T-helper 1 cell treated with Interleukin-12 subunit alpha and Interleukin-12 subunit beta and Interleukin-4 antibody, amounts not matched to agents 30 μg/mL and 1 μg/mL, for 36 hours (primary cell): ENCODE data around the gene FTH1.
A peak's percentile ranks its signal among the peaks of the same experiment; 100 is the strongest.
"Not testable (repeated sequence)": the region's sequence is repeated elsewhere in the genome, so short reads cannot be mapped to it uniquely, and the experiment has no call there.

ENCODE experiments used
- H3K27ac Mint-ChIP-seq: one replicate; pipeline ENCODE4 v1.8.0; 2021; ENCODE audit warnings: mild to moderate bottlenecking, mixed read lengths
- H3K27me3 Mint-ChIP-seq: one replicate; pipeline ENCODE4 v1.8.0; 2021; ENCODE audit warnings: low read depth, mixed read lengths
- H3K36me3 Mint-ChIP-seq: one replicate; pipeline ENCODE4 v1.8.0; 2021; ENCODE audit warnings: low read depth, mixed read lengths
- H3K4me1 Mint-ChIP-seq: one replicate; pipeline ENCODE4 v1.8.0; 2021; ENCODE audit warnings: low read depth, mixed read lengths
- H3K4me3 Mint-ChIP-seq: one replicate; pipeline ENCODE4 v1.8.0; 2021; ENCODE audit warnings: mild to moderate bottlenecking, moderate library complexity, mixed read lengths
- H3K9me3 Mint-ChIP-seq: one replicate; pipeline ENCODE4 v1.8.0; 2021; ENCODE audit warnings: mixed read lengths

Gene FTH1

GRCh38 chr11:61967116-61967923, at the start of gene FTH1:
TSS of gene FTH1 (minus strand) at chr11:61967634. CDS start at chr11:61967425, 209 bp downstream.
- H3K27ac Mint-ChIP-seq = peak within 1 kb of the TSS; percentile 93
- H3K9me3 Mint-ChIP-seq = no peaks in the 10 kb centered on the region
- no peaks in the 10 kb centered on the region for H3K27me3 Mint-ChIP-seq
- H3K36me3 Mint-ChIP-seq = peaks cover 38% of the 10 kb centered on the region
- peak within 1 kb of the TSS; percentile 92 for H3K4me3 Mint-ChIP-seq
- H3K4me1 Mint-ChIP-seq = peaks cover 55% of the 10 kb centered on the region

GRCh38 chr11:62015615-62016014, 48.2 kb upstream of the FTH1 start:
- Mint-ChIP-seq H3K9me3 (peaks cover 5% of the 10 kb centered on the region), H3K27me3 (no peaks in the 10 kb centered on the region), H3K27ac (no peak overlapping the region), H3K4me3 (no peak overlapping the region), H3K4me1 (peaks cover 9% of the 10 kb centered on the region), H3K36me3 (peaks cover 1% of the 10 kb centered on the region)

DNA sequence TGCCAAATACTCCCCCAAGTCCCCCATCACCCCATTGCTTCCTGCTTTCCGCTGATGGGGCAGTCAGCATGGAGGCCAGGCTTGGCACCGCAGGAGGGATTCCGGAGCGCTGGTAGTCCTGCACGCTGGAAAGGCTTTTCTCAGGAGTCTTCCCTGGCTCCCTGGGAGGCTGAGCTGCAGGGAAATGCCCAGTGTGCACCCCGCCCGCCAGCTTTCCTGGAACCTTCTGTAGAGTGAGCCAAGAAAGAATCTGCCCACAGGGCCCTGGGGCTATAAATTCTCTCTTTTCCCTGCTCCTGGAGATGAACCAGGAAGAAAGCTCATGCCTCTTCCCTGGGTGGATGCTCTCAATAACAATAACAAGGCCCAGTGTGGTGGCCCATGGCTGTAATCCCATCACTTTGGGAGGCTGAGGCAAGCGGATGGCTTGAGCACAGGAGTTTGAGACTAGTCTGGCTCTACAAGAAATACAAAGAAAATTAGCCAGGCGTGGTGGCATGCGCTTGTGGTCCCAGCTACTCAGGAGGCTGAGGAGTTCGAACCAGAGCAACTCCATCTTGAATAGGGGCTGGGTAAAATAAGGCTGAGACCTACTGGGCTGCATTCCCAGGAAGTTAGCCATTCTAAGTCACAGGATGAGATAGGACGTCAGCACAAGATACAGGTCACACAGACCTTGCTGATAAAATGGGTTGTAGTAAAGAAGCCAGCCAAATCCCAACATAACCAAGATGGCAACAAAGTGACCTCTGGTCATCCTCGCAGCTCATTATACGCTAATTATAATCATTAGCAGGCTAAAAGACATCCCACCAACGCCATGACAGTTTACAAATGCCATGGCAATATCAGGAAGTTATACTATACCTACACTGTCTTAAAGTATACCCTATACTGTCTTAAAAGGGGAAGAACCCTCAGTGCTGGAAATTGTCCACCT, 46.4 kb upstream of the FTH1 start:
- H3K4me1 Mint-ChIP-seq = peaks cover 7% of the 10 kb centered on the region
- no peak overlapping the region for H3K4me3 Mint-ChIP-seq
- peaks cover 1% of the 10 kb centered on the region for H3K36me3 Mint-ChIP-seq
- H3K27me3 Mint-ChIP-seq = no peaks in the 10 kb centered on the region
- no peak overlapping the region for H3K27ac Mint-ChIP-seq
- H3K9me3 Mint-ChIP-seq = no peaks in the 10 kb centered on the region

- no peak overlapping the region for H3K27ac Mint-ChIP-seq
- peaks cover 1% of the 10 kb centered on the region for H3K36me3 Mint-ChIP-seq
- no peaks in the 10 kb centered on the region for H3K9me3 Mint-ChIP-seq
- no peak overlapping the region for H3K4me3 Mint-ChIP-seq
- peaks cover 7% of the 10 kb centered on the region for H3K4me1 Mint-ChIP-seq
- H3K27me3 Mint-ChIP-seq = no peaks in the 10 kb centered on the region
Observed at GRCh38 chr11:62012832-62013461, 45.5 kb upstream of the FTH1 start.

- Mint-ChIP-seq H3K4me3 (no peak overlapping the region), H3K27ac (no peak overlapping the region), H3K4me1 (peaks cover 7% of the 10 kb centered on the region), H3K9me3 (no peaks in the 10 kb centered on the region), H3K27me3 (no peaks in the 10 kb centered on the region), H3K36me3 (peaks cover 1% of the 10 kb centered on the region)
Observed at GRCh38 chr11:62012451-62012831, 45.0 kb upstream of the FTH1 start.

DNA sequence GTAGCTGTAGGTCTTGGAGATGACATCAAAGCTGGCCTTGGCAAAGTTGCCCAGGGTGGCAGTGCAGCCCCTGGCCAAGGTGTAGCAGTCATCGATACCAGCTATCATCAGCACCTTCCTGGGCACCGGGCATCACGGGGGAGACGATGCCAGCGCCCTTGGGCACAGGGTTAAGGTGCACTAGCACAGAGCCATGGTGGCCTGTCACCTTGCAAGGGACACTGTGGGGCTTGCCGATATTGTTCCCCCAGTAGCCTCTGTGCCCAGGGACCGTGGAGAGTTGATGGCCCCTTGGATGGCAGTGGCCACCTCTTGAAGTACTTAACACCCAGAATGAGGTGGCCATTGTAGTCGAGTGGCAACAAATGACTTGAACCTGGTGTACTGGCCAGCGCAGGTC, 44.4 kb upstream of the FTH1 start:
- H3K4me3 Mint-ChIP-seq = no peak overlapping the region
- peaks cover 7% of the 10 kb centered on the region for H3K4me1 Mint-ChIP-seq
- no peaks in the 10 kb centered on the region for H3K9me3 Mint-ChIP-seq
- H3K36me3 Mint-ChIP-seq = peaks cover 1% of the 10 kb centered on the region
- H3K27me3 Mint-ChIP-seq = no peaks in the 10 kb centered on the region
- no peak overlapping the region for H3K27ac Mint-ChIP-seq

DNA sequence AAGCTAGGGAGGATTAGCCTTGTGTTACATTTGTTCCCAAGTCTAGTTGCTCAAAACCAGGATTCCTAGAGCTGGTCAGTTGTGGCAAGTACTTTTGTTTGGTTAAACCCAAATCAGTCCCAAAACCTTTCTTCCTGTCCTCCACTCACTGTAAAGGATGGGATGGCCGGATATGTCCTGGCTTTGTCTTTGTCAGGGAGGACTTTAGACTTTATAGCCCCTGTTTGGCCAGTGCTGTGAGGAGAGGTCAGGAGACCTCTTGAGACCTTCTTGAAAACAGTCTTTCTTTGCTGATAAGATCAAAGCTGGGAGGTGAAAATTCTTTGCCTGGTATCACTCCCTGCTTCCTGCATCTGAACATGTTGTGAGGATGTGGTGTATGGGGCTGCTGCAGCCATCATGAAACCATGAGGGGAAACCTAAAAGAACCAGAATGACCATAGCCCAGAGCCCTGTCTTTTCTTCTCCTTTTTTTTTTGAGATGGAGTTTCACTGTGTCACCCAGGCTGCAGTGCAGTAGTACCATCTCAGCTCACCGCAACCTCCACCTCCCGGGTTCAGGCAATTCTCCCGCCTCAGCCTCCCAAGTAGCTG, 43.6 kb upstream of the FTH1 start:
- Mint-ChIP-seq H3K9me3 (no peaks in the 10 kb centered on the region), H3K27me3 (no peaks in the 10 kb centered on the region), H3K36me3 (peaks cover 1% of the 10 kb centered on the region), H3K4me1 (peaks cover 7% of the 10 kb centered on the region), H3K4me3 (no peak overlapping the region), H3K27ac (no peak overlapping the region)

GRCh38 chr11:62008193-62008592, 40.8 kb upstream of the FTH1 start:
- Mint-ChIP-seq H3K4me3 (no peak overlapping the region), H3K9me3 (no peaks in the 10 kb centered on the region), H3K27ac (no peak overlapping the region), H3K36me3 (peaks cover 1% of the 10 kb centered on the region), H3K4me1 (peaks cover 4% of the 10 kb centered on the region), H3K27me3 (no peaks in the 10 kb centered on the region)

- Mint-ChIP-seq H3K4me1 (no peaks in the 10 kb centered on the region), H3K27me3 (no peaks in the 10 kb centered on the region), H3K4me3 (no peak overlapping the region), H3K27ac (no peak overlapping the region), H3K36me3 (peaks cover 4% of the 10 kb centered on the region), H3K9me3 (peaks cover 5% of the 10 kb centered on the region)
Observed at GRCh38 chr11:62004473-62004872, 37.0 kb upstream of the FTH1 start.

DNA sequence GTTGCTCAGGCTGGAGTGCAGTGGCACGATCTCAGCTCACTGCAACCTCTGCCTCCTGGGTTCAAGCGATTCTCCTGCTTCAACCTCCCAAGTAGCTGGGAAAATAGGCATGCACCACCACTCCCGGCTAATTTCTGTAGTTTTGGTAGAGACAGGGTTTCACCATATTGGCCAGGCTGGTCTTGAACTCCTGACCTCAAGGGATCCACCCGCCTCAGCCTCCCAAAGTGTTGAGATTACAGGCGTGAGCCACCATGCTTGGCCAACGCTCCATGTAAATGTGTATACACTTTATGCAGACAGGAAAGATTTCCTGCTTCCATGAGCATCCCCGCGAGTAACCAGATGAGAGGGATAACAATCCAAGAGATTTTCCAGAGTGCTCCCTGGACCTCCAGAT, 34.8 kb upstream of the FTH1 start:
- not testable (repeated sequence) for H3K27me3 Mint-ChIP-seq, H3K4me1 Mint-ChIP-seq, H3K27ac Mint-ChIP-seq, H3K4me3 Mint-ChIP-seq
- H3K9me3 Mint-ChIP-seq = peaks cover 16% of the 10 kb centered on the region
- H3K36me3 Mint-ChIP-seq = peaks cover 15% of the 10 kb centered on the region

- peaks cover 16% of the 10 kb centered on the region for H3K9me3 Mint-ChIP-seq
- H3K27me3 Mint-ChIP-seq = no peaks in the 10 kb centered on the region
- no peaks in the 10 kb centered on the region for H3K4me1 Mint-ChIP-seq
- no peak overlapping the region for H3K4me3 Mint-ChIP-seq
- no peak overlapping the region for H3K27ac Mint-ChIP-seq
- peaks cover 15% of the 10 kb centered on the region for H3K36me3 Mint-ChIP-seq
Observed at GRCh38 chr11:62001450-62002191, 34.2 kb upstream of the FTH1 start.

- H3K27ac Mint-ChIP-seq = no peak overlapping the region
Observed at GRCh38 chr11:62000539-62001446, 33.4 kb upstream of the FTH1 start.

More at GRCh38 chr11:62000539-62001446, 33.4 kb upstream of the FTH1 start:
- Mint-ChIP-seq H3K27me3 (no peaks in the 10 kb centered on the region), H3K9me3 (peaks cover 16% of the 10 kb centered on the region), H3K4me1 (no peaks in the 10 kb centered on the region), H3K4me3 (no peak overlapping the region), H3K36me3 (peaks cover 15% of the 10 kb centered on the region)
